Liver (tissue), 9 donors: Measurements from ENCODE around the gene ZNF780A. TPM values are rescaled to one million over a fixed set of nuclear protein-coding genes. Genes with fewer than 3 reads are reported as not detected.

Source experiments
- DNase-seq: peaks from one replicate; pipeline ENCODE4 v3.0.0-alpha.2; 2017; ENCODE audit warnings: low spot score
- H3K27ac ChIP-seq, 2 donors: one replicate each; pipeline ENCODE4 v1.7.0; 2013; ENCODE audit warnings: inconsistent platforms in 2 of 2, low read length in 2 of 2, control low read depth in 1 of 2, low read depth in 1 of 2, mild to moderate bottlenecking in 1 of 2
- H3K27me3 ChIP-seq, 4 donors: one replicate each; pipeline versions ENCODE4 v1.6.1 to v1.7.0; 2013; ENCODE audit warnings: low read length in 3 of 4, inconsistent platforms in 1 of 4, mild to moderate bottlenecking in 1 of 4, moderate library complexity in 1 of 4; ENCODE audit not compliant: control insufficient read depth in 4 of 4, insufficient read depth in 4 of 4
- H3K36me3 ChIP-seq, 4 donors: one replicate each; pipeline versions ENCODE4 v1.6.1 to v1.7.0; 2013; ENCODE audit warnings: low read length in 3 of 4, mild to moderate bottlenecking in 3 of 4, low read depth in 1 of 4, moderate library complexity in 1 of 4; ENCODE audit not compliant: control insufficient read depth in 4 of 4, insufficient read depth in 3 of 4
- H3K4me1 ChIP-seq, 4 donors: one replicate each; pipeline versions ENCODE4 v1.6.1 to v1.7.0; 2013; ENCODE audit warnings: low read length in 3 of 4, mild to moderate bottlenecking in 3 of 4, moderate library complexity in 1 of 4; ENCODE audit not compliant: control insufficient read depth in 4 of 4, insufficient read depth in 4 of 4
- H3K4me3 ChIP-seq, 3 donors: one replicate each; pipeline versions ENCODE4 v1.6.1 to v1.7.0; 2013; ENCODE audit warnings: low read length in 3 of 3, control low read depth in 1 of 3, low read depth in 1 of 3, mild to moderate bottlenecking in 1 of 3
- H3K9ac ChIP-seq, 2 donors: one replicate each; pipeline ENCODE4 v1.7.0; 2013; ENCODE audit warnings: low read length in 2 of 2, mild to moderate bottlenecking in 2 of 2, moderate library complexity in 2 of 2, control low read depth in 1 of 2, low read depth in 1 of 2
- H3K9me3 ChIP-seq, 4 donors: one replicate each; pipeline versions ENCODE4 v1.6.1 to v1.7.0; 2013; ENCODE audit warnings: low read length in 3 of 4; ENCODE audit not compliant: control insufficient read depth in 4 of 4
- ATF3 ChIP-seq: IDR thresholded peaks from 2 replicates; pipeline ENCODE4 v1.6.1; 2016; ENCODE audit warnings: antibody characterized with exemption
- CTCF ChIP-seq: fragments of 150-350 bp; IDR thresholded peaks from 2 replicates; pipeline ENCODE4 v1.5.1; 2017; ENCODE audit warnings: improper control_type of control experiment, low read depth, low read length; ENCODE audit not compliant: missing input control
- EGR1 ChIP-seq, 2 donors: IDR thresholded peaks; 2 replicates each; pipeline ENCODE4 v1.6.1; 2016 to 2018; ENCODE audit warnings: antibody characterized with exemption in 2 of 2, low read depth in 2 of 2
- FOXA2 ChIP-seq: IDR thresholded peaks from 2 replicates; pipeline ENCODE4 v1.6.1; 2016; ENCODE audit warnings: antibody characterized with exemption
- GABPA ChIP-seq, 2 donors: IDR thresholded peaks in 1 of 2; conservative IDR thresholded peaks in 1 of 2; 2 replicates each; pipeline ENCODE4 v1.6.1; 2016; ENCODE audit warnings: antibody characterized with exemption in 2 of 2, mild to moderate bottlenecking in 1 of 2, moderate library complexity in 1 of 2
- HNF4A ChIP-seq, 2 donors: conservative IDR thresholded peaks; 2 replicates each; pipeline ENCODE4 v1.6.1; 2016; ENCODE audit warnings: antibody characterized with exemption in 2 of 2, mild to moderate bottlenecking in 2 of 2
- HNF4G ChIP-seq: IDR thresholded peaks from 2 replicates; pipeline ENCODE4 v1.6.1; 2016; ENCODE audit warnings: antibody characterized with exemption
- JUND ChIP-seq, 2 donors: IDR thresholded peaks; 2 replicates each; pipeline ENCODE4 v1.6.1; 2016; ENCODE audit warnings: antibody characterized with exemption in 2 of 2
- NR2F2 ChIP-seq: IDR thresholded peaks from 2 replicates; pipeline ENCODE4 v1.6.1; 2016; ENCODE audit warnings: antibody characterized with exemption
- RAD21 ChIP-seq, 2 donors: IDR thresholded peaks; 2 replicates each; pipeline ENCODE4 v1.6.1; 2016; ENCODE audit warnings: antibody characterized with exemption in 2 of 2, mild to moderate bottlenecking in 2 of 2
- RXRA ChIP-seq, 2 donors: IDR thresholded peaks; 2 replicates each; pipeline ENCODE4 v1.6.1; 2017 to 2018; ENCODE audit warnings: antibody characterized with exemption in 2 of 2, mild to moderate bottlenecking in 1 of 2
- SP1 ChIP-seq: IDR thresholded peaks from 2 replicates; pipeline ENCODE4 v1.6.1; 2018; ENCODE audit warnings: antibody characterized with exemption, mild to moderate bottlenecking
- TAF1 ChIP-seq: conservative IDR thresholded peaks from 2 replicates; pipeline ENCODE4 v1.6.1; 2016; ENCODE audit warnings: antibody characterized with exemption, mild to moderate bottlenecking
- WGBS: extraction: QIAGEN DNeasy Blood & Tissue Kit; methylation state at CpG from one replicate; pipeline ENCODE4 v1.1.7; 2013; 5-methylcytosine and 5-hydroxymethylcytosine counted together
- polyA plus RNA-seq, 2 donors: library from polyadenylated mRNA; stranded (reverse) in 1 of 2; unstranded in 1 of 2; fragments of 200-250 nt in 1 of 2; fragments of >200 nt in 1 of 2; fragmentation: Nextera tagmentation in 1 of 2; extraction: Ambion mirVana in 1 of 2; gene quantifications; one replicate each; pipeline versions ENCODE4 v1.2.1 to v1.2.3, GENCODE V29; 2013 to 2015
- total RNA-seq, 2 donors: library from RNA; depleted of rRNA; stranded (reverse); fragments of >200 nt; gene quantifications; one replicate each; pipeline ENCODE4 v1.2.3, GENCODE V29; 2014
- donor health status: healthy.
- donor health status: healthy.
- donor health status: healthy.
- donor health status: healthy.
- donor health status: healthy.

ZNF780A gene
- total and polyA plus RNA-seq, 4 donors = 10.9 to 18.7 (median 14.0) TPM

- H3K4me3 ChIP-seq = no peak overlapping the region
- TF ChIP-seq JUND (IDR thresholded peaks at IDR 0.05) (no peak), HNF4A (conservative IDR thresholded peaks at IDR 0.05) (no peak), ATF3 (no peak), SP1 (no peak), GABPA (IDR thresholded peaks at IDR 0.05 in 1 of 2, conservative IDR thresholded peaks at IDR 0.05 in 1 of 2) (no peak), EGR1 (IDR thresholded peaks at IDR 0.05; ENCODE audit: low read depth in 2 of 2) (no peak)
- H3K27me3 ChIP-seq = peaks cover 0 to 2% (median 1%) of the 10 kb centered on the region in 4 donors
- H3K4me1 ChIP-seq = no peaks in the 10 kb centered on the region
- H3K27ac ChIP-seq = no peak overlapping the region
- H3K36me3 ChIP-seq = no peaks in the 10 kb centered on the region
- H3K9me3 ChIP-seq = peaks cover 0 to 4% (median 0%) of the 10 kb centered on the region in 4 donors
- DNase-seq = no peak
- H3K9ac ChIP-seq = no peak overlapping the region
Observed at GRCh38 chr19:40134866-40135265, 44.1 kb upstream of the ZNF780A start.

- peaks cover 0 to 5% (median 1%) of the 10 kb centered on the region in 4 donors for H3K27me3 ChIP-seq
- H3K36me3 ChIP-seq = no peaks in the 10 kb centered on the region
- H3K9ac ChIP-seq = no peak overlapping the region
- no peaks in the 10 kb centered on the region for H3K4me1 ChIP-seq
- 78% methylated on average over 1 of the region's 1 CpG for WGBS
- DNase-seq = no peak
- no peak overlapping the region for H3K4me3 ChIP-seq
- peaks cover 0 to 6% (median 0%) of the 10 kb centered on the region in 4 donors for H3K9me3 ChIP-seq
- no peak for TF ChIP-seq HNF4G
- TF ChIP-seq RAD21 (IDR thresholded peaks at IDR 0.05) = no peak
- no peak for TF ChIP-seq ATF3
- TF ChIP-seq CTCF = no peak
- TF ChIP-seq RXRA (IDR thresholded peaks at IDR 0.05) = no peak
- no peak for TF ChIP-seq FOXA2
- no peak for TF ChIP-seq GABPA (IDR thresholded peaks at IDR 0.05 in 1 of 2, conservative IDR thresholded peaks at IDR 0.05 in 1 of 2)
- TF ChIP-seq TAF1 = no peak
- no peak overlapping the region for H3K27ac ChIP-seq
Observed at GRCh38 chr19:40133491-40133890, 42.7 kb upstream of the ZNF780A start.

- H3K9ac ChIP-seq = no peak overlapping the region
- TF ChIP-seq GABPA (IDR thresholded peaks at IDR 0.05 in 1 of 2, conservative IDR thresholded peaks at IDR 0.05 in 1 of 2) (no peak), NR2F2 (no peak)
- H3K4me1 ChIP-seq = no peaks in the 10 kb centered on the region
- H3K27me3 ChIP-seq = peaks cover 0 to 3% (median 1%) of the 10 kb centered on the region in 4 donors
- H3K4me3 ChIP-seq = no peak overlapping the region
- no peak for DNase-seq
- no peak overlapping the region for H3K27ac ChIP-seq
- H3K36me3 ChIP-seq = no peaks in the 10 kb centered on the region
- peaks cover 0 to 6% (median 0%) of the 10 kb centered on the region in 4 donors for H3K9me3 ChIP-seq
Observed at GRCh38 chr19:40130013-40130412, 39.3 kb upstream of the ZNF780A start.
